AG04450 (cell line): ENCODE results near the gene JSRP1. TPM values are rescaled to one million over a fixed set of nuclear protein-coding genes. Genes with fewer than 3 reads are reported as not detected.

Source experiments
- CTCF ChIA-PET: fragments of 300-600, 350-600 bp; formaldehyde crosslinking; extraction: SDS; loops from one replicate; lab custom pipeline; 2022; ENCODE audit warnings: antibody characterized with exemption, inconsistent platforms; lab: Charles Lee
- POLR2A ChIA-PET: fragments of 350-600 bp; formaldehyde crosslinking; extraction: SDS; loops from one replicate; lab custom pipeline; 2021; ENCODE audit warnings: antibody characterized with exemption, inconsistent platforms; lab: Yijun Ruan, JAX
- DNase-seq: peaks from one replicate; pipeline ENCODE4 v3.0.0-alpha.2; 2011; ENCODE audit warnings: low read depth, low spot score
- H3K27ac ChIP-seq: one replicate; pipeline ENCODE4 v1.5.1; 2012; ENCODE audit warnings: low read depth, low read length, control low read depth
- H3K27me3 ChIP-seq: one replicate; pipeline ENCODE4 v1.6.0; 2012; ENCODE audit warnings: low read length; ENCODE audit not compliant: control insufficient read depth, insufficient read depth
- H3K4me3 ChIP-seq: 2 replicates; pipeline ENCODE4 v1.5.1; 2011; ENCODE audit warnings: mild to moderate bottlenecking, low read depth, low read length, control low read depth
- H3K9me3 ChIP-seq: 2 replicates; pipeline ENCODE4 v1.5.1; 2012; ENCODE audit warnings: low read length; ENCODE audit not compliant: control insufficient read depth, insufficient read depth
- polyA plus RNA-seq: library from polyadenylated mRNA; depleted of rRNA; stranded (reverse); fragments of >200 nt; gene quantifications from 2 replicates; pipeline ENCODE4 v1.2.3, GENCODE V29; 2011
- TF ChIP-seq, protein P1 (sequence below): IDR thresholded peaks from 2 replicates; pipeline ENCODE4 v1.5.1; 2011; ENCODE audit warnings: low read depth, low read length, control low read depth, inconsistent platforms

JSRP1 gene
- polyA plus RNA-seq, 1 experiment = not detected

DNA sequence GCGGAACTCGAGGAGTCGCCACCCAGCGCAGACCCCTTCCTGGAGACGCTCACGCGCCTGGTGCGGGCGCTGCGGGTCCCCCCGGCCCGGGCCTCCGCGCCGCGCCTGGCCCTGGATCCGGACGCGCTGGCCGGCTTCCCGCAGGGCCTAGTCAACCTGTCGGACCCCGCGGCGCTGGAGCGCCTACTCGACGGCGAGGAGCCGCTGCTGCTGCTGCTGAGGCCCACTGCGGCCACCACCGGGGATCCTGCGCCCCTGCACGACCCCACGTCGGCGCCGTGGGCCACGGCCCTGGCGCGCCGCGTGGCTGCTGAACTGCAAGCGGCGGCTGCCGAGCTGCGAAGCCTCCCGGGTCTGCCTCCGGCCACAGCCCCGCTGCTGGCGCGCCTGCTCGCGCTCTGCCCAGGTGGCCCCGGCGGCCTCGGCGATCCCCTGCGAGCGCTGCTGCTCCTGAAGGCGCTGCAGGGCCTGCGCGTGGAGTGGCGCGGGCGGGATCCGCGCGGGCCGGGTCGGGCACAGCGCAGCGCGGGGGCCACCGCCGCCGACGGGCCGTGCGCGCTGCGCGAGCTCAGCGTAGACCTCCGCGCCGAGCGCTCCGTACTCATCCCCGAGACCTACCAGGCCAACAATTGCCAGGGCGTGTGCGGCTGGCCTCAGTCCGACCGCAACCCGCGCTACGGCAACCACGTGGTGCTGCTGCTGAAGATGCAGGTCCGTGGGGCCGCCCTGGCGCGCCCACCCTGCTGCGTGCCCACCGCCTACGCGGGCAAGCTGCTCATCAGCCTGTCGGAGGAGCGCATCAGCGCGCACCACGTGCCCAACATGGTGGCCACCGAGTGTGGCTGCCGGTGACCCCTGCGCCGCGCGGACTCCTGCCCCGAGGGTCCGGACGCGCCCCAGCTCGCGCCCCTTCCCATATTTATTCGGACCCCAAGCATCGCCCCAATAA is 4.8 kb downstream of the JSRP1 start:
- Histone ChIP-seq H3K4me3 (no peak overlapping the region), H3K27me3 (peaks cover 36% of the 10 kb centered on the region), H3K27ac (no peak overlapping the region), H3K9me3 (no peaks in the 10 kb centered on the region; the same call in 1 of the 2 replicates)
- no peak for DNase-seq
- ChIA-PET CTCF (no interaction called here), POLR2A (no interaction called here)
- TF ChIP-seq, protein P1, sequence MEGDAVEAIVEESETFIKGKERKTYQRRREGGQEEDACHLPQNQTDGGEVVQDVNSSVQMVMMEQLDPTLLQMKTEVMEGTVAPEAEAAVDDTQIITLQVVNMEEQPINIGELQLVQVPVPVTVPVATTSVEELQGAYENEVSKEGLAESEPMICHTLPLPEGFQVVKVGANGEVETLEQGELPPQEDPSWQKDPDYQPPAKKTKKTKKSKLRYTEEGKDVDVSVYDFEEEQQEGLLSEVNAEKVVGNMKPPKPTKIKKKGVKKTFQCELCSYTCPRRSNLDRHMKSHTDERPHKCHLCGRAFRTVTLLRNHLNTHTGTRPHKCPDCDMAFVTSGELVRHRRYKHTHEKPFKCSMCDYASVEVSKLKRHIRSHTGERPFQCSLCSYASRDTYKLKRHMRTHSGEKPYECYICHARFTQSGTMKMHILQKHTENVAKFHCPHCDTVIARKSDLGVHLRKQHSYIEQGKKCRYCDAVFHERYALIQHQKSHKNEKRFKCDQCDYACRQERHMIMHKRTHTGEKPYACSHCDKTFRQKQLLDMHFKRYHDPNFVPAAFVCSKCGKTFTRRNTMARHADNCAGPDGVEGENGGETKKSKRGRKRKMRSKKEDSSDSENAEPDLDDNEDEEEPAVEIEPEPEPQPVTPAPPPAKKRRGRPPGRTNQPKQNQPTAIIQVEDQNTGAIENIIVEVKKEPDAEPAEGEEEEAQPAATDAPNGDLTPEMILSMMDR = no peak

DNA sequence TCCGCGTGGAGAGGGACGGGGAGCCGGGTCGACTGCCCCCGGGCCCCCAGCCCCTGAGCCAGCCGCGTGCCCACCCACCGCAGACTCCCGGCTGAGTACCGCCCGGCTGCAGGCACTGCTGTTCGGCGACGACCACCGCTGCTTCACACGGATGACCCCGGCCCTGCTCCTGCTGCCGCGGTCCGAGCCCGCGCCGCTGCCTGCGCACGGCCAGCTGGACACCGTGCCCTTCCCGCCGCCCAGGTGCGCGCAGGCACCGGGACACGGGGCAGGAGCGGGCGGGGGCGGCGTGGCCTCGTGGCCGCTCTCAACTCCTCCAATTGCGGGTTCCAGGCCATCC is 5.5 kb downstream of the JSRP1 start:
- ChIA-PET POLR2A (no interaction called here), CTCF (no interaction called here)
- no peaks in the 10 kb centered on the region; the same call in 1 of the 2 replicates for H3K9me3 ChIP-seq

DNA sequence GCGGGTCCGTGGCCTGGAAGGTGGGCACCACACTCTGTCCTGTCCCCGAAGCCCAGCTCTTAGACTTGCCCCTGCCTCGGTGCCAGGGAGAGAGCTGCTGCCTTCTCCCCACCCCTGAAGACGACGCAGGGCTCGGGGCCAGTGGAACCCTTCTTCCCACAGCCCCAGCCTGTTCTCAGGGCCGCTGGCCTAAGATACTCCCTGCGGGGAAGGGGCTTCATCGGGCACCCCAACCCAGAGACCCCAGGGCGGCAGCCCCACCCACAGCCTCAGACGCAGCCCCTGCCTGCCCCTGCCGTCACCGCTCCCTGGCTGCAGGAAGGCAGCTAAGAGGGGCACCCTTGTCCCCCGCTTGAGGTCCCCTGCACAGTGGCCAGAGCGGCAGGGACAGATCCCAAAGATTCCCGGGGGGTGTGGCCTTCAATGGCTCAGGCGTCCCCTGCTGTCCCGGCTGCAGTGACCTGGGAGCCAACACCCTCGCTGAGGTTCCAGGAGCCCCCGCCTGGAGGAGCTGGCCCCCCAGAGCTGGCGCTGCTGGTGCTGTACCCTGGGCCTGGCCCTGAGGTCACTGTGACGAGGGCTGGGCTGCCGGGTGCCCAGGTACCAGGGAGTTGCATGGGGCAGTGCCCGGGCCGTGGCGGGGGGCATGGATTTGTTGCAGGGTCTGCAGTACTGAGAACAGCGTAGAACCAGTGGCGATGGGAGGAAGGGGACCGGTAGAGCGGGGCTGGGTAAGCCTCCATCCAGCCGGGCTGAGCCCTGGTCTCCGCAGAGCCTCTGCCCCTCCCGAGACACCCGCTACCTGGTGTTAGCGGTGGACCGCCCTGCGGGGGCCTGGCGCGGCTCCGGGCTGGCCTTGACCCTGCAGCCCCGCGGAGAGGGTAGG is 6.1 kb downstream of the JSRP1 start:
- ChIA-PET POLR2A (interaction anchor here (0.8 kb wide), 1 partner anchor 10 kb away, joined by 3 read pairs; no protein-coding TSS in a partner anchor), CTCF (no interaction called here)
- TF ChIP-seq, protein P1 = no peak
- no peaks in the 10 kb centered on the region; the same call in 1 of the 2 replicates for H3K9me3 ChIP-seq
- H3K4me3 ChIP-seq = no peak overlapping the region
- no peak for DNase-seq
- no peak overlapping the region for H3K27ac ChIP-seq
- H3K27me3 ChIP-seq = peaks cover 36% of the 10 kb centered on the region

More for the DNA sequence above, 5.5 kb downstream of the JSRP1 start:
- Histone ChIP-seq H3K4me3 (no peak overlapping the region), H3K27ac (no peak overlapping the region), H3K27me3 (peaks cover 36% of the 10 kb centered on the region)
- DNase-seq = no peak
- TF ChIP-seq, protein P1 = no peak

DNA sequence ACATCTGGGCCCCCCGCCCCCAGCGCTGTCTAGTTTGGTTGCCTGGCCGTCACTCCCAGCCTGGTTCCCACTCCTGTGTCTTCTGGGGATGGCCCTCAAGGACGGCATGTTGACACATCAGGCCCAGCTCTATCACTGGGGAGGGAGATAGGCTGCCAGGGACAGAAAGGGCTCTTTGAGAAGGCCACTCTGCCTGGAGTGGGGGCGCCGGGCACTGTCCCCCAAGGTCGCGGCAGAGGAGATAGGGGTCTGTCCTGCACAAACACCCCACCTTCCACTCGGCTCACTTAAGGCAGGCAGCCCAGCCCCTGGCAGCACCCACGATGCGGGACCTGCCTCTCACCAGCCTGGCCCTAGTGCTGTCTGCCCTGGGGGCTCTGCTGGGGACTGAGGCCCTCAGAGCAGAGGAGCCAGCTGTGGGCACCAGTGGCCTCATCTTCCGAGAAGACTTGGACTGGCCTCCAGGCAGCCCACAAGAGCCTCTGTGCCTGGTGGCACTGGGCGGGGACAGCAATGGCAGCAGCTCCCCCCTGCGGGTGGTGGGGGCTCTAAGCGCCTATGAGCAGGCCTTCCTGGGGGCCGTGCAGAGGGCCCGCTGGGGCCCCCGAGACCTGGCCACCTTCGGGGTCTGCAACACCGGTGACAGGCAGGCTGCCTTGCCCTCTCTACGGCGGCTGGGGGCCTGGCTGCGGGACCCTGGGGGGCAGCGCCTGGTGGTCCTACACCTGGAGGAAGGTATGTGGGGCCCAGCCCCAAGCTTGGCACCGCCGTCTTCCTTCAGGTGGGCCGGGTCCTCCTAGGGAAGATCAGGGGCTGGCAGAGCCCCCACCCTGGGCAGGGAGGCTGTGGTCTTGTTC is 7.0 kb downstream of the JSRP1 start, which contains the start of gene AMH:
AMH (plus strand) TSS at position 314 of the 857 bp plus-strand sequence; CDS start at position 324, 10 bp downstream.
- no peak within 1 kb of the TSS for H3K27ac ChIP-seq
- H3K27me3 ChIP-seq = peaks cover 35% of the 10 kb centered on the region
- no peaks in the 10 kb centered on the region; the same call in 1 of the 2 replicates for H3K9me3 ChIP-seq
- no peak within 1 kb of the TSS for H3K4me3 ChIP-seq
- TF ChIP-seq, protein P1 = no peak
- ChIA-PET CTCF (interaction anchor here (1.0 kb wide), 1 partner anchor 11 kb away, joined by 3 read pairs; no protein-coding TSS in a partner anchor), POLR2A (interaction anchor here (0.8 kb wide), 1 partner anchor 10 kb away, joined by 3 read pairs; no protein-coding TSS in a partner anchor)
- no peak for DNase-seq
